Kidney (tissue), 14 donors: ENCODE results near the gene MRTFA. TPM values are rescaled to one million over a fixed set of nuclear protein-coding genes. Genes with fewer than 3 reads are reported as not detected.

ENCODE experiments used
- DNase-seq, 5 donors: peaks; one replicate each; pipeline ENCODE4 v3.0.0-alpha.2; 2013 to 2020
- FAIRE-seq: peaks from 2 replicates; lab custom pipeline; 2012; peaks lifted over from hg19 to GRCh38; lab: Jason Lieb, UNC
- H3K27ac ChIP-seq, 2 donors: one replicate each; pipeline ENCODE4 v1.7.0; 2013; ENCODE audit warnings: low read depth in 2 of 2, low read length in 2 of 2, inconsistent platforms in 1 of 2
- H3K27me3 ChIP-seq: one replicate; pipeline ENCODE4 v1.7.1; 2013; ENCODE audit warnings: low read length, inconsistent platforms; ENCODE audit not compliant: control insufficient read depth, insufficient read depth
- H3K36me3 ChIP-seq, 3 donors: one replicate each; pipeline versions ENCODE4 v1.7.0 to v1.7.1; 2013; ENCODE audit warnings: low read length in 3 of 3, control low read depth in 1 of 3, inconsistent platforms in 1 of 3; ENCODE audit not compliant: insufficient read depth in 3 of 3, control insufficient read depth in 2 of 3
- H3K4me1 ChIP-seq, 3 donors: one replicate each; pipeline versions ENCODE4 v1.7.0 to v1.7.1; 2013; ENCODE audit warnings: low read length in 3 of 3, inconsistent platforms in 1 of 3, low read depth in 1 of 3; ENCODE audit not compliant: control insufficient read depth in 2 of 3, insufficient read depth in 2 of 3
- H3K4me3 ChIP-seq, 3 donors: one replicate each; pipeline versions ENCODE4 v1.7.0 to v1.8.1; 2013; ENCODE audit warnings: low read length in 3 of 3, control low read depth in 1 of 3, inconsistent platforms in 1 of 3
- H3K9ac ChIP-seq, 3 donors: one replicate each; pipeline versions ENCODE4 v1.7.0 to v1.7.1; 2013; ENCODE audit warnings: low read length in 3 of 3, control low read depth in 1 of 3, inconsistent platforms in 1 of 3
- H3K9me3 ChIP-seq, 3 donors: one replicate each; pipeline versions ENCODE4 v1.7.0 to v1.7.1; 2013; ENCODE audit warnings: low read length in 3 of 3, control low read depth in 1 of 3, inconsistent platforms in 1 of 3; ENCODE audit not compliant: control insufficient read depth in 2 of 3, insufficient read depth in 1 of 3
- CTCF ChIP-seq: IDR thresholded peaks from 3 replicates; pipeline ENCODE4 v1.5.1; 2012; ENCODE audit warnings: mild to moderate bottlenecking, moderate library complexity, borderline replicate concordance; ENCODE audit not compliant: insufficient read depth; ENCODE audit errors: extremely low read depth
- intact Hi-C: fragments of 100-400 bp; cut with DNase I; formaldehyde crosslinking; loops from one replicate; pipeline ENCODE4 v1.11.1; 2022
- polyA plus RNA-seq: library from polyadenylated mRNA; stranded (reverse); fragments of 350-450 nt; fragmentation: Illumina TruSeq; extraction: RNeasy Lipid Tissue Mini Kit (QIAGEN cat#74804); gene quantifications from one replicate; pipeline ENCODE4 v1.2.3, GENCODE V29; 2014; ENCODE audit warnings: low read depth, low replicate concordance; ENCODE audit not compliant: insufficient read depth
- total RNA-seq: library from RNA; stranded (reverse); fragmentation: NEBNext Ultra II Directional; extraction: Animal tissue kit (Norgen Biotek cat#: 25700); gene quantifications from one replicate; pipeline ENCODE4 v1.2.1, GENCODE V29; 2021
- donor health status: control.
- donor health status: control.
- donor health status: control.
- donor health status: control.
- donor health status: control.
- donor health status: DM: yes; HTN: yes; CAD: no.
- donor health status: Normal renal cell carcinoma (clear cell type).

Gene MRTFA
- total and polyA plus RNA-seq, 2 donors from 2014 or later, result 12.5 to 59.9 TPM

GRCh38 chr22:40582063-40582462, 54.5 kb downstream of the MRTFA start:
- FAIRE-seq (no peak), DNase-seq (no peak)
- H3K4me3 ChIP-seq, result no peak overlapping the region
- no peak for TF ChIP-seq CTCF
- no peaks in the 10 kb centered on the region for H3K4me1 ChIP-seq
- no peak overlapping the region for H3K27ac ChIP-seq
- no peak overlapping the region for H3K9ac ChIP-seq
- H3K9me3 ChIP-seq, result no peaks in the 10 kb centered on the region
- H3K27me3 ChIP-seq, result no peaks in the 10 kb centered on the region
- H3K36me3 ChIP-seq, result no peaks in the 10 kb centered on the region
- intact Hi-C loops, result no loop called here

GRCh38 chr22:40580631-40581030, 55.9 kb downstream of the MRTFA start:
- intact Hi-C loops, result no loop called here
- no peaks in the 10 kb centered on the region for H3K4me1 ChIP-seq
- DNase-seq (no peak), FAIRE-seq (no peak)
- TF ChIP-seq CTCF, result no peak
- no peak overlapping the region for H3K27ac ChIP-seq
- H3K36me3 ChIP-seq, result no peaks in the 10 kb centered on the region
- H3K27me3 ChIP-seq, result no peaks in the 10 kb centered on the region
- no peak overlapping the region for H3K9ac ChIP-seq
- H3K9me3 ChIP-seq, result no peaks in the 10 kb centered on the region
- no peak overlapping the region for H3K4me3 ChIP-seq

GRCh38 chr22:40578171-40578570, 58.3 kb downstream of the MRTFA start:
- intact Hi-C loops, result no loop called here
- H3K9ac ChIP-seq, result no peak overlapping the region
- H3K4me3 ChIP-seq, result no peak overlapping the region
- TF ChIP-seq CTCF, result no peak
- no peaks in the 10 kb centered on the region for H3K4me1 ChIP-seq
- no peaks in the 10 kb centered on the region for H3K9me3 ChIP-seq
- FAIRE-seq (no peak), DNase-seq (no peak)
- H3K27me3 ChIP-seq, result no peaks in the 10 kb centered on the region
- no peaks in the 10 kb centered on the region for H3K36me3 ChIP-seq
- no peak overlapping the region for H3K27ac ChIP-seq

GRCh38 chr22:40572976-40573375, 63.5 kb downstream of the MRTFA start:
- Histone ChIP-seq H3K27me3 (no peaks in the 10 kb centered on the region), H3K9me3 (no peaks in the 10 kb centered on the region), H3K36me3 (no peaks in the 10 kb centered on the region), H3K4me3 (no peak overlapping the region), H3K27ac (no peak overlapping the region), H3K9ac (no peak overlapping the region), H3K4me1 (peaks cover 0 to 7% (median 0%) of the 10 kb centered on the region in 3 donors)
- TF ChIP-seq CTCF, result no peak
- FAIRE-seq, result no peak
- intact Hi-C loops, result no loop called here
- DNase-seq, result no peak
